HT-29 (cell line): ENCODE measurements around the gene PLEKHJ1. TPM values are rescaled to one million over a fixed set of nuclear protein-coding genes. Genes with fewer than 3 reads are reported as not detected.
"Not testable (repeated sequence)": the region's sequence is repeated elsewhere in the genome, so short reads cannot be mapped to it uniquely, and the experiment has no call there.

Experiments
- DNase-seq: peaks from one replicate; pipeline ENCODE4 v3.0.0-alpha.2; 2015; ENCODE audit warnings: low spot score
- total RNA-seq: library from RNA; depleted of rRNA; stranded (reverse); fragments of >200 nt; shearing (Covaris generic); gene quantifications from 2 replicates; pipeline ENCODE4 v1.2.3, GENCODE V29; 2014; rRNA removed

Gene PLEKHJ1
- total RNA-seq: 295 and 307 TPM in 2 replicates

DNA sequence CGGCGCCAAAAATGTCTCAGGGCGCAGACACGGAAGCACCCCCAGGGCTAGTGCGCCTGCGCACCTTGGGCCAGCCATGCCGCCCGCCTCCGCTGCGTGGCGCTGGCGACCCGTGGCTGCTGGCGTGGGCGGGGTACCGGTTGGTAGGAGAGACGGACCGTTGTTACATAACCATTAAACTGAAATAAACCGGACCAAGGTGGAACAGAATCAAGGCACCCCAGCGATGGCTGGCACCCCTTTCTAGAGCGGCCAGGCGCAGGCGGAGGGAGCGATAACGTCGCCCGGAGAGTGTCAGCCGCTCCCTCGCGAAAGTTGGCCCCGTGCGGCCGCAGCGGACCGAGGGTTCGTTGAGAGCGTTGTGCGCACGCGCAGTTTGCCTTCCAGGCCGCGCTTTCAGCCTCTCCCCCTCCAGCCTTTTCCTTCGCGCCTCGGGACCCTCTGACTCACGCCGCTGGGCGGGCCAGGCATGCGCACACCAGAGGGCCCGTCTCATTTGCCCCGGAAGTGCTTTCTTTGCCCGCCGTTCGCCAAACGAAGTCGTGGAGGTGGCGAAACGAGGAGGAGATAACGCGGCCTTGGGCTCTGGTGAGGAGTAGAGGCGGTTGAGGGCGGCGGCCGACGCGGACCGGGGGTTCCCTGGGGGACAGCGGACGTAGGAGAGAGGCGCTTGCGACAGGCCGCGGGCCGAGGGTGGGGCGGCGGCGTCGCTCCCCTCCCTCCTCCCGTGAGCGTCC lies at the start of gene PLEKHJ1, which contains the start of gene SF3A2:
TSS of gene PLEKHJ1 (minus strand) at position 16 of the 737 bp plus-strand sequence. CDS start 81 bp downstream, outside the sequence.
TSS of gene SF3A2 (plus strand) at position 511 of the 737 bp plus-strand sequence. CDS start 6,595 bp downstream, outside the sequence.
- DNase-seq: peak; percentile 94

DNA sequence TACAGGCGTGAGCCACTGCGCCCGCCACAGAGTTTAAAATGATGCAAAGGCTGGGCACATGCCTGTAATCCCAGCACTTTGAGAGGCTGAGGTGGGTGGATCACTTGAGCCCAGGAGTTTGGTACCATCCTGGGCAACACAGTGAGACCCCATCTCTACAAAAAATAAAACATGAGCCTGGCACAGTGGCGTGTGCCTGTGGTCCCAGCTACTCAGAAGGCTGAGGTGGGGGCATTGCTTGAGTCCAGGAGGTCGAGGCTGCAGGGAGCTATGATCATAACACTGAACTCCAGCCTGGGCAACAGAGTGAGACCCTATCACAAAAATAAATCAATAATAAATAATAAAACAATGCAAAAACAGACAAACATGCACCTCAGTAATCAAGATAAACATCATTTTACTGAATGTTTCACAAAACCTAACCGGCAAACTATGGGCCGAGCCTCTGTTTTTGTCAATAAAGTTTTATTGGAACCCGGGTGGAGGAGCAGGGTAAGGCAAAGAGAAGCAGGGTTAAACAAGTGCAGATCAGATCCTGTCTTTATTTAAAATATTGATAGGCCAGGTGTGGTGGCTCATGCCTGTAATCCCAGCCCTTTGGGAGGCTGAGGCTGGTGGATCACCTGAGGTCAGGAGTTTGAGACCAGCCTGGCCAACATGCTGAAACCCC lies 47.8 kb upstream of the PLEKHJ1 start:
- DNase-seq: no peak

DNA sequence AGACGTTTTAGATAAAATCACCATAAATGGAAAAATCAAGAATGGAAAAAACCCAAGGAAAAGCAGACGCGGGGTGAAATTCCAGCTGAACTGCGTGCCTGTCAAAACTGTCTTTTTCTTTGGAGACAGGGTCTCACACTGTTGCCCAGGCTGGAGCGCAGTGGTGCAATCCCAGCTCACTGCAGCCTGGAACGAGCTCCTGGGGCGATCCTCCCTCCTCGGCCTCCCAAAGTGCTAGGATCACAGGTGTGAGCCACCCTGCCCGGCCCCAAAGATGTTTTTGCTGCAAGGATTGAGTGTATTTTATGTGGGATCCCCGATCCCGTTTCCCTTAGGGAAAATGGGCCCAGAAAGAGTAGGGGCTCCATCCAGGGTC lies 46.7 kb upstream of the PLEKHJ1 start:
- no peak for DNase-seq

DNA sequence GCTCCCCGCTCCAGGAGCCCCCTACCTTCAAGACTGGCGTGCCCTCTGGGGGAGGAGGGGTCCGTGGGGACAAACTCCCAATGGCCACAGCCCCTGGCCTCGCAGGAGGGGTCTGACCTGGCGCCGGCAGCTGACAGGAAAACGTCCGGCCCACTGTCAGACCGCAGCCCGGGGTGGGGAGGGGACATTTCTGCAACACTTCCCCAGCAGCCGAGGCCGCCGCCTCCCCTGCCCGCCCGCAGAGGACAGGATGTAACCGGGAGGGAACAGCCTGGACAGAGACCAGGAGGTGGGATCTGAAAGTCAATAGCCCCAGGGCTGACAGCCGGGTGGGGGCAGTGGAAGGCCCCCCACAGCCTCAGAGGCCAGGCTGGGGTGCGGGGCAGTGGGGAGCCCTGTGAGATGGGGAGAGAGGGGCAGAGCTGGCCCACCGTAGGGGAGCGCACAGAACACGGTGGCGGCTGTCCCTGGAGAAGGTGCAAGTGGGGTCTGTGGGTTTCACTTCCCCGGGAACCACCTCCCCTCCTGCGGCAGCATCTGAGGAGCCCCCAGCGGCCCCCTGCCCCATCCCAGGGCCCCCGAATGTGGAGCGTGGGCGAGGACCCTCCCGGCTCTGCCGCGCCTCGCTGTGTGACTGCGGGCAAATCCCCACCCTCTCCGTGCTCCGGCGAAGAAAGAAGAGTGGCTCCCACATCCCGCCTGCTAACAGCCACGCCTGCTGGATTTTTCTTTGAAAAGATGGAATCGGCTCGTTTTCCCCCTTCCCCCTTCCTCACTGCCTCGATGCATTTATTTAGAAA lies 46.1 kb upstream of the PLEKHJ1 start, which contains the start of gene PEAK3:
TSS of gene PEAK3 (minus strand) at position 114 of the 800 bp plus-strand sequence. CDS start 1,244 bp downstream, outside the sequence.
- DNase-seq: no peak

DNA sequence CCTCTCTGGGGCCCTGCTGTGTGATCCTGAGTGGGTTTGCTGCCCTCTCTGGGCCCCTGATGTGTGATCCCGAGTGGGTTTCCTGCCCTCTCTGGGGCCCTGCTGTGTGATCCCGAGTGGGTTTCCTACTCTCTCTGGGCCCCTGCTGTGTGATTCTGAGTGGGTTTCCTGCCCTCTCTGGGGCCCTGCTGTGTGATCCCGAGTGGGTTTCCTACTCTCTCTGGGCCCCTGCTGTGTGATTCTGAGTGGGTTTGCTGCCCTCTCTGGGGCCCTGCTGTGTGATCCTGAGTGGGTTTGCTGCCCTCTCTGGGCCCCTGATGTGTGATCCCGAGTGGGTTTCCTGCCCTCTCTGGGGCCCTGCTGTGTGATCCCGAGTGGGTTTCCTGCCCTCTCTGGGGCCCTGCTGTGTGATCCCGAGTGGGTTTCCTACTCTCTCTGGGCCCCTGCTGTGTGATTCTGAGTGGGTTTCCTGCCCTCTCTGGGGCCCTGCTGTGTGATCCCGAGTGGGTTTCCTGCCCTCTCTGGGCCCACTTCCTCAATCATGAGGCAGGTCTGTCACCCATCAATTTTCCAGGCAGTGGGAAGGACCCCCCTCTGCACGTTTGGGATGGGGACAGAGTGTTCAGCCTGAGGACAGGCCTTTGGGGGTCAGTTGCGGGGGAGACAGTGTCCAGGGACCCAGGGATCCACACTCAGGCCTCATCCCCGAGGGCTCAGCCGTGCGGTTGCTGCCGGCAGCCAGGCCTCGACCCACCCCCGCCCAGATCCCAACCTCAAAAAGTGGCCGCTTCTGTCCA lies 45.3 kb upstream of the PLEKHJ1 start:
- DNase-seq: not testable (repeated sequence)

GRCh38 chr19:2280633-2281264 lies 44.6 kb upstream of the PLEKHJ1 start:
- DNase-seq: no peak

DNA sequence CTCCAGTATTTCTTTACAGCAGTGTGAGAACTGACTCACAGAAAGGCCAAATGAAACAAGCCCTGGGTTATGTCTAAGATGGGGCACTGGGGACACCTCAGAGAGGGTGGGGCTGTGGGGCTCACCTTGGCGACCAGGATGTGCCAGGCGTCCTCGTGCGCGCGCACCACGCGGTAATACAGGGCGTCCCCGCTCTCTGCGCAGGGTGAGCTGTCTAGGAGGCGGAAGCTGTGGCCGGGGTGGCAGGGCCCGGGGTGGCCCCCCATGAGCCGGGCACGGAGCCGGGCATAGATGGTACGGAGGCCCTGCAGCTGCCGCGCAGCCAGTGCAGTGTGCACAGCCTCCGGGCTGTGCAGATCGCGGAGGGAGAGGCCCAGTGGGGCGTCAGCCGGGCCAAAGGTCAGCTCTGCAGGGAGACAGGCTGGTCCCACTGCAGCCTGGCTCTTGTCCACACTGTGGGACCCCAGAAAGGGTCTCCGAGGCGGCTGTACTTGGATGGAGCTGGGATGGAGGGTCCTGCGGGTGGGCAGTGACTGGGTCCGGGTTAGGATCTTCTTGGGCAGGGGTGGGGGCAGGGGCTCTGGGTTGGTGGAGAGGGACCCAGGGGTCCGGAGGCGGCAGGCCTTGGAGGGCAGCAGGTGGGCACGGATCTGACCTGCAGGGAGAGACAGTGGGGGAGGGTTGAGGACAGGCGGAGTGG lies 42.5 kb upstream of the PLEKHJ1 start:
- DNase-seq: peak; percentile 36

GRCh38 chr19:2277138-2277537 lies 41.0 kb upstream of the PLEKHJ1 start:
- DNase-seq: no peak

GRCh38 chr19:2276429-2276986 lies 40.4 kb upstream of the PLEKHJ1 start:
- DNase-seq: no peak

GRCh38 chr19:2275588-2276428 lies 39.7 kb upstream of the PLEKHJ1 start:
- DNase-seq: no peak

DNA sequence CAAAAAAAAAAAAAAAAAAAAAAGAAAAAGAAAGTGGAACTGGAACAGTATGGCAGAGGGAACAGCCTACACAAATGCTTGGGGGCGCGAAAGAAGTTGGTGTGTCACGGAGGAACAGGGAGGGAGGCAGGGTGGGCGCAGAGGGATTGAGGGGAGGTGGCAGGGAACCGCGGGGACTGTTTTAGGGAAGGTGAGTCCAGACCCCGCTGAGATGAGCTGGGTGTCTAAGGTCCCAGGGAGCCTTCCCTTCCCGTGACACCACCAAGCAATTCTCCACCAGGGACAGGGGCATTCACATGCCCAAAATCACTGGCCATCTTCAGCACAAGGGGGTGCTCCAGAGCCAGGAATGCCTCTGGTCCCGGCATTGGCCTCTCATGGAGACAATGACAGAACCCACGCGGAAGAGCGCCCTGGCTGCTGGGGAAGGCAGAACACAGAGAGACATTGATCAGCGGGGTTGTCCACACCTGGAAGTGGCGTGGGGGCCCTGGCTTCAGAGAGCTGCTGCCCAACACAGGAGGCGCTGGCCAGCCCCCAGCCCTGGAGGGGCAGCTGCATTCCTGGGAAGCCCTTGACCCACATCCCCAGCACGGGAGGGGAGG lies 38.9 kb upstream of the PLEKHJ1 start:
- peak; percentile 78 for DNase-seq

- no peak for DNase-seq
Measured at GRCh38 chr19:2274185-2274711, 38.1 kb upstream of the PLEKHJ1 start.

GRCh38 chr19:2273356-2274184 lies 37.4 kb upstream of the PLEKHJ1 start:
- peak; percentile 79 for DNase-seq

GRCh38 chr19:2271234-2272103 lies 35.3 kb upstream of the PLEKHJ1 start:
- peak; percentile 45 for DNase-seq

GRCh38 chr19:2270423-2271233 lies 34.5 kb upstream of the PLEKHJ1 start:
- peak; percentile 35 for DNase-seq
